SK-N-SH treated with all-trans-retinoic acid at 6 μM for 48 hours (cell line): Measurements from ENCODE around the gene PPARA.

Experiments
- ATAC-seq: fragments of 200-7000 bp; cut with Tn5 transposase; 3 replicates; pipeline ENCODE4 v1.9.1; 2020; ENCODE audit warnings: mild to moderate bottlenecking, moderate library complexity
- ARNTL ChIP-seq: fragments of 450-650 bp; formaldehyde crosslinking; IDR thresholded peaks from 2 replicates; pipeline ENCODE4 v1.5.0; 2020; ENCODE audit warnings: low read depth, mild to moderate bottlenecking, moderate library complexity, borderline replicate concordance
- BACH2 ChIP-seq: fragments of 250-450 bp; sonication (Bioruptor Pico); IDR thresholded peaks from 2 replicates; pipeline ENCODE4 v1.9.0; 2021; ENCODE audit warnings: mild to moderate bottlenecking, borderline replicate concordance
- CREB5 ChIP-seq: fragments of 250-450 bp; sonication (Bioruptor Pico); IDR thresholded peaks from 2 replicates; pipeline ENCODE4 v1.5.1; 2020; ENCODE audit warnings: low read depth, mild to moderate bottlenecking, moderate library complexity
- CSDC2 ChIP-seq: fragments of 250-450 bp; sonication (Bioruptor Pico); IDR thresholded peaks from 2 replicates; pipeline ENCODE4 v1.5.0; 2020; ENCODE audit warnings: mild to moderate bottlenecking, moderate library complexity
- CSRNP3 ChIP-seq: fragments of 250-450 bp; sonication (Bioruptor Pico); IDR thresholded peaks from 2 replicates; pipeline ENCODE4 v1.5.1; 2021; ENCODE audit warnings: mild to moderate bottlenecking, moderate library complexity
- ESRRG ChIP-seq: fragments of 250-450 bp; sonication (Bioruptor Pico); IDR thresholded peaks from 2 replicates; pipeline ENCODE4 v1.6.1; 2021; ENCODE audit warnings: mild to moderate bottlenecking
- GLIS3 ChIP-seq: fragments of 250-450 bp; sonication (Bioruptor Pico); IDR thresholded peaks from 2 replicates; pipeline ENCODE4 v1.5.0; 2020; ENCODE audit warnings: mild to moderate bottlenecking, moderate library complexity
- ISL1 ChIP-seq: fragments of 250-450 bp; sonication (Bioruptor Pico); IDR thresholded peaks from 2 replicates; pipeline ENCODE4 v2.1.2; 2022; ENCODE audit warnings: mild to moderate bottlenecking, moderate library complexity
- OSR1 ChIP-seq: fragments of 250-450 bp; sonication (Bioruptor Pico); IDR thresholded peaks from 2 replicates; pipeline ENCODE4 v1.8.0; 2022; ENCODE audit warnings: moderate library complexity, mild to moderate bottlenecking, inconsistent platforms
- PATZ1 ChIP-seq: fragments of 250-450 bp; sonication (Bioruptor Pico); IDR thresholded peaks from 2 replicates; pipeline ENCODE4 v1.8.0; 2020; ENCODE audit warnings: mild to moderate bottlenecking, moderate library complexity, borderline replicate concordance
- POU6F1 ChIP-seq: fragments of 250-450 bp; sonication (Bioruptor Pico); IDR thresholded peaks from 2 replicates; pipeline ENCODE4 v1.8.0; 2021; ENCODE audit warnings: low read depth, mild to moderate bottlenecking, moderate library complexity, borderline replicate concordance
- PPARA ChIP-seq: fragments of 250-450 bp; sonication (Bioruptor Pico); IDR thresholded peaks from 2 replicates; pipeline ENCODE4 v1.5.0; 2020; ENCODE audit warnings: mild to moderate bottlenecking, borderline replicate concordance
- RARB ChIP-seq: fragments of 250-450 bp; sonication (Bioruptor Pico); IDR thresholded peaks from 2 replicates; pipeline ENCODE4 v1.8.0; 2021; ENCODE audit warnings: mild to moderate bottlenecking, moderate library complexity
- SNAI2 ChIP-seq: fragments of 250-450 bp; sonication (Bioruptor Pico); IDR thresholded peaks from 2 replicates; pipeline ENCODE4 v1.5.0; 2020; ENCODE audit warnings: mild to moderate bottlenecking, moderate library complexity
- TOX ChIP-seq: fragments of 250-450 bp; sonication (Bioruptor Pico); IDR thresholded peaks from 2 replicates; pipeline ENCODE4 v1.8.0; 2021; ENCODE audit warnings: mild to moderate bottlenecking, moderate library complexity, borderline replicate concordance
- TSHZ2 ChIP-seq: fragments of 250-450 bp; sonication (Bioruptor Pico); IDR thresholded peaks from 2 replicates; pipeline ENCODE4 v1.5.0; 2020; ENCODE audit warnings: mild to moderate bottlenecking, moderate library complexity
- ZFP3 ChIP-seq: fragments of 250-450 bp; sonication (Bioruptor Pico); IDR thresholded peaks from 2 replicates; pipeline ENCODE4 v1.5.0; 2020; ENCODE audit warnings: mild to moderate bottlenecking, moderate library complexity
- ZFP30 ChIP-seq: fragments of 450-650 bp; formaldehyde crosslinking; IDR thresholded peaks from 2 replicates; pipeline ENCODE4 v1.5.0; 2022; ENCODE audit warnings: mild to moderate bottlenecking, moderate library complexity
- ZNF565 ChIP-seq: fragments of 450-650 bp; formaldehyde crosslinking; conservative IDR thresholded peaks from 2 replicates; pipeline ENCODE4 v1.5.0; 2020; ENCODE audit warnings: low read depth, mild to moderate bottlenecking, moderate library complexity
- ZNF70 ChIP-seq: fragments of 450-650 bp; formaldehyde crosslinking; IDR thresholded peaks from 2 replicates; pipeline ENCODE4 v1.5.0; 2020; ENCODE audit warnings: mild to moderate bottlenecking, moderate library complexity
- ZNF8 ChIP-seq: fragments of 450-650 bp; formaldehyde crosslinking; IDR thresholded peaks from 2 replicates; pipeline ENCODE4 v1.5.0; 2020; ENCODE audit warnings: mild to moderate bottlenecking, moderate library complexity

Gene PPARA

GRCh38 chr22:46140989-46141928 lies 9.1 kb upstream of the PPARA start:
- no peak for TF ChIP-seq ZNF8 (CRISPR knock-in tag)
- TF ChIP-seq, all 23 proteins: peak for 0
- ATAC-seq, result no peak

GRCh38 chr22:46142548-46143490 lies 7.5 kb upstream of the PPARA start:
- no peak for ATAC-seq
- TF ChIP-seq ESRRG (CRISPR knock-in tag), result no peak
- no peak for TF ChIP-seq PATZ1
- no peak for TF ChIP-seq TOX (CRISPR knock-in tag)
- TF ChIP-seq ZNF565, result no peak
- no peak for TF ChIP-seq ISL1
- no peak for TF ChIP-seq ZFP3 (CRISPR knock-in tag)
- no peak for TF ChIP-seq POU6F1 (CRISPR knock-in tag)
- no peak for TF ChIP-seq ZFP30 (CRISPR knock-in tag)
- TF ChIP-seq RARB (CRISPR knock-in tag), result no peak
- no peak for TF ChIP-seq ARNTL (CRISPR knock-in tag)
- TF ChIP-seq BACH2, result no peak
- no peak for TF ChIP-seq CSRNP3
- TF ChIP-seq GLIS3 (CRISPR knock-in tag), result no peak
- no peak for TF ChIP-seq ZNF70 (CRISPR knock-in tag)
- TF ChIP-seq CSDC2 (CRISPR knock-in tag), result no peak
- no peak for TF ChIP-seq SNAI2
- no peak for TF ChIP-seq OSR1 (CRISPR knock-in tag)
- no peak for TF ChIP-seq TSHZ2 (CRISPR knock-in tag)
- TF ChIP-seq, all 23 proteins: peak for 0

- no peak for ATAC-seq
- TF ChIP-seq ZNF8 (CRISPR knock-in tag) (no peak), ISL1 (no peak), BACH2 (no peak), ZNF70 (CRISPR knock-in tag) (no peak), PPARA (no peak), CSDC2 (CRISPR knock-in tag) (no peak), ZFP3 (CRISPR knock-in tag) (no peak), OSR1 (CRISPR knock-in tag) (no peak), RARB (CRISPR knock-in tag) (no peak), CSRNP3 (no peak), ESRRG (CRISPR knock-in tag) (no peak), ZFP30 (CRISPR knock-in tag) (no peak), CREB5 (CRISPR knock-in tag) (no peak), TOX (CRISPR knock-in tag) (no peak), PATZ1 (no peak)
Measured at GRCh38 chr22:46143491-46144147, 6.7 kb upstream of the PPARA start.
